GM19452 (cell line): Measurements from ENCODE around the gene CSTPP1.
"Not testable (repeated sequence)": the region's sequence is repeated elsewhere in the genome, so short reads cannot be mapped to it uniquely, and the experiment has no call there.

ENCODE experiments used
- ATAC-seq: cut with Tn5 transposase; IDR thresholded peaks from one replicate; pipeline ENCODE4 v1.9.1; 2021; ENCODE audit not compliant: unreplicated experiment

The CSTPP1 gene

DNA sequence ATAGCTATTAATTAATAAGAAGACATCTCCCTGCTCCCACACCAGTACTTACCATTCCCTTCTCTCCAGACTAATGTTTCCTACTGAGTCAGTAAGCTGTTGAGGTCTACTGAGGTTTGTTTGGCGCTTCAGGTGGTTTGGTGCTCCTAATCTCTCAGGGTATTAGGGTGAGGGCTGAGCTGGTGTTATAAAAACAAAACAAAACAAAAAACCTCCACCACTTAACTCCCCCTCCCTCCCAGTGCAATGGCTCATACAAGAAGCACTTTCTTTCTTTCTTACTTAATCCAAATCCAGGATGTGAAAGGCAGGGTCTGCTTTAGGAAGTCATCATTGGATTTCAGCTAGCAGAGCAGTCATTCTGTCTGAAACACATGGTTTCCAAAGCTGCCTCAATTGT lies 15.3 kb downstream of the CSTPP1 start:
- ATAC-seq: no peak

DNA sequence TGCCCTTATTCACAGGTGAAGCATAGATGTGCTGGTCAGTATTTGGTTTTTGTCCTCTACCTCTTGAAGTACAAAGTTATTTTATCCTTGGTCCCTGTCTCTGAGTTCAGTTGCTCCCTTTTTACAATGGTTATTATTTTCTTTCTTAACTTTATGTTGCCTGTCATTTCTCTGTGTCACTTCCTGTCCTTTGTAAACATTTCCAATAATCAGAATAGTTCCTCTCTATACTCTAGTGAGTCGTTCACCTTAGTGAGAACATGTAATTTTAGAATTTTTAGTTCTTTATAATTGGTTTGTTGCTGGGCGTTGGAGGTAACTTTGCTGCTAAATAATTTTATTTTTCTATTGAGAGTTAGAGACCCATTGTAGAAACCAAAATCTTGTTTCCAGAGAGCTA lies 16.0 kb downstream of the CSTPP1 start:
- no peak for ATAC-seq

DNA sequence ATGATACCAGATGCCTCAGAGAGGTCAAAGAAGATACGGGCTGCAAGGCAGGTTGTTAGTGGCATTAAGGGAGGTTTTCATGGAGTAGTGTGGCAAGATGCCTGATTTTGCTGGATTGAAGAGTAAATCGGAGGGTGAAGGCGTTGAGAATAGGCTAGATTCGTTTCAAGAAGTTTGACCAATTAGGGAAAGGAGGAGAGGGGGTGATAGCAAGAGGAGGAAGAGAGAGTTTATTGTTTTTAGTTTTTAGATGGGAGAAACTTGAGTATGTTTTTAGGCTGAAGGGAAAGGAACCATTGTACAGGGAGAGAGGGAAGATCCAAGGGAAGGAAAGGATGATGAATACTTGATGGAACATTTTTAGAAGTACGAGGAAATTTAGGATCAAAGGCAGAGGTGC lies 16.5 kb downstream of the CSTPP1 start:
- ATAC-seq: no peak

DNA sequence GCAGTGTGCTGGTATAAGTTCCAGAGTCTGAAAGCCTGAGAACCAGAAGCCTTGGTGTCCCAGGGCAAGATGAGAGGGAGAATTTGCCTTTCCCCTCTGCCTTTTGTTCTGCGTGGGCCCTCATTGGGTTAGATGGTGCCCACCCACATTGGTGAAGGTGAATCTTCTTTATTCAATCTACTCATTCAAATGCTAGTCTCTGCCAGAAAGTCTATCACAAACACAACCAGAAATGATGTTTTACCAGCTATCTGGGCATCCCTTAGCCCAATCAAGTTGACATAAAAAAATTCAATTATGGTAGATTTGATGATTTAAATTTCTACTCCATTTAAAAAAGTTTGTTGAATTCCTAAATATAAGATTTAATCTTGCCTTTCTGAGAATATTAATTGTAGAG lies 22.2 kb downstream of the CSTPP1 start:
- no peak for ATAC-seq

DNA sequence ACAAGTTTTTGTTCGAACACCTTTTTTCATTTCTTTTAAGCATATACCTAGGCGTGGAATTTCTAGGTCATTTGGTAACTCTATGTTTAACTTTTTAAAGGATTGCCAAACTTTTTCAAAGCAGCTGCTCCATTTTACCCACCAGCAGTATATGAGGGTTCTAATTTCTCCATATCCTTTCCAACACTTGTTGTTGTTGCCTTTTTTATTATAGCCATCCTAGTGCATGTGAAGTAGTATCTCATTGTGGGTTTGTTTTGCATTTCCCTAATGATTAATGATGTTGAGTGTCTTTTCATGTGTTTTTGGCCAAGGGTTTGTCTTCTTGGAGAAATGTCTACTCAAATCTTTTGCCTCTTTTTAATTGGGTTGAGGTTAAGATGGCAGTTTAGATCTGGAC lies 24.5 kb downstream of the CSTPP1 start:
- no peak for ATAC-seq

DNA sequence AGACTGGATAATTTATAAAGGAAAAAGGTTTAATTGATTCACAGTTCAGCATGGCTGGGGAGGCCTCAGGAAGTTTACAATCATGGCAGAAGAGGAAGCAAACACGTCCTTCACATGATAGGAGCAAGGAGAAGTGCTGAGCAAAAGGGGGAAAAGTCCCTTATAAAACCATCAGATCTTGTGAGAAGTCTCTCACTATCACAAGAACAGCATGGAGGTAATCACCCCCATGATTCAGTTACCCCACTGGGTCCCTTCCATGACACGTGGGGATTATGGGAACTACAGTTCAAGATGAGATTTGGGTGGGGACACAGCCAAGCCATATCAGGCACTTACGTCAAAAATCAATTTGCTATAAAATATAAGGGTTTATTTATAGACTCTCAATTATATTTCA lies 25.3 kb downstream of the CSTPP1 start:
- not testable (repeated sequence) for ATAC-seq

DNA sequence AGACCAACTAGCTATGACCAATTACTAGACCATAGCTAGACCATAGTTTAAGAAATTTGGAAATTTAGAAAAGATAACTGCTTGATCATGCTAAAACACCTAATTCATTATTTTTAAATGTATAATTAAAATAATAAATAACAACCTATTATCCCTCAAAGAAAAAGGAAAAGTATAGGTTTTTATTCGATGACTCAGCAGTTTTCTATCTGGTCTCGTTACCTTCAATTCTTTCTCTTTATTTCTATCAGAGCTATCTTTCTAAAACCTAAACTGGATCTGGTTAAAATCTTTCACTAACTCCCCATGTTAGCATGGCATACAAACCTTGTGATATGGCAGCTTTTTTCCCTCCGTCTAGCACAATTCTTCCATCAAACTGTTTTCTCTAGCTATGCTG lies 27.3 kb downstream of the CSTPP1 start:
- ATAC-seq: no peak

DNA sequence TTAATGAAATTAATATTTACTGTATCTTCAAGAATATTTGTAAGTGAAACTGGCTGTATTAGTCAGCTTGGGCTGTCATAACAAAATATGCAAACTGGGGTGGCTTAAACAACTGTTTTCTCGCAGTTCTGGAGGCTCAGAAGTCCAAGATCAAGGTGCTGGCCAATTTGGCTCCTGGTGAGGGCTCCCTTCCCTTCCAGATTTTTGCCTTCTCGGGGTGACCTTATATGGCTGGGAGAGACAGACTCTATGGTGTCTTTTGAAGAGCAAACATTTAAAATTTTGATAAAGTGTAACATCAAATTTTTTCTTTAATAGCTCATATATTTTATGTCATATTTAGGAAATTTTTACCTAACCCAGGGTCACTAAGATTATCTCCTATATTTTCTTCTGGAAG lies 30.2 kb downstream of the CSTPP1 start:
- no peak for ATAC-seq

DNA sequence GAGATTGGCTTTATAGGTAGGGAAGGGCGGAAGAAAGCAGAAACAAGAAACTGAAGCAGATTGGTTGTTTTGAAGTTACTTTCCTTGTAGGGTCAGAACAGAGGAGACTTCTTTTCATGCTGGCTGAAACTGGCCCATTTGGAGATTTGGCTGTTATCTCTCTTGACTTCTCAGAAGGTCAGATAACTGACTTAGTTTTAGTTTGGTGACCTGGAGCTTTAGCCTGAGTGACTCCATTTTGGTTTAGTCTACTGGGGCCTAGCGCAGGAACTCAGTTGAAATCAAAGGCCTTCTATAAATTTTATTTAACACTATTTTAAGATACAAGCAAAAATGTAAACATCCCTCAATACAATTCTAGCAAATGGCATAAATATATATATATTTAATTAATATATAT lies 31.4 kb downstream of the CSTPP1 start:
- ATAC-seq: no peak

DNA sequence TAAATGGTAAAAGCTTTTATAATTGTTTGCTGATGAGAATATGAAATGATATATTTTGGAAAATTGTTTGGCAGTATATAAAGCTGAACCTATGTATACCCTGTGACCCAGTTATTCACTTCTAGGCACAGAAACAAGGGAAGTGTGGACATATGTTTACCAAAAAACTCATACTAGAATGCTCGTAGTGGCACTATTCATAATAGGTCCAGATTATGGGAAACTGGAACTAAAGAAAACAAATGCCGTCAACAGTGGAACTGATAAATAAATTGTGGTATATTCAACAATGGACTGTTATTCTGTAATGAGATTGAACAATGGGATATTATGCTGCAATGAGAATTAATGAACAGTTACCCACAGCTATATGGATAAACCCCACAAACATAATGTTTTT lies 32.8 kb downstream of the CSTPP1 start:
- ATAC-seq: no peak

DNA sequence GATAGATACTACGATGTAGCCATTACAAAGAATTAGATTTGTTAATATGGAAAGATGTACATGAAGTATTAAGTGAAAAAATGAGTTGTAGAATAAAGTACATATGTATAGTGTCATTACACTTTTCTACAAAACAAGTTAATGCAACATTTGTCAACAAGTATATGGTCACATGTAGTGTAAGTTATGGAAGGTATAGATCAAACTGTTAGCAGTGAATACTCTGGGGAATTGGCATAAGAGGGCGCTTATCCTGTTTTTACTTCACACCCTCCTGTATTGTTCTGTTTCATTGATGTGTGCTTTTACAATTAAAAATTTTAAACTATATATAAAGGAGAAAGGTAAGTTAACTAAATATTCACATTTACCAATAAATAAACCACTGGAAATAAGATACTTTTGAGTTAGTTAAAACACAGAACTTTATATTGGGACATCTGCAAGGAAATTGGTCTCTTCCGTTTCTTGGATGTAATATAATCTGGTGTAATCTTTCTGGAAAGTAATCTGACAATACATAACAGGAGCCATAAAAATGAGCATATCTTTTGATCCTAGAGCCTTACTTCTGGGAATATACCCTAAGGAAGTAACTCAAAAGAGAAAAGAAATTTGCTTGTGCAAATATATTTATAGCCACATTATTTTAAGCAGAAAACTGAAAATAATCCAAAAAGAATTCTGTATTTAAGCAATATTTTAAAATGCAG lies 34.5 kb downstream of the CSTPP1 start:
- no peak for ATAC-seq

DNA sequence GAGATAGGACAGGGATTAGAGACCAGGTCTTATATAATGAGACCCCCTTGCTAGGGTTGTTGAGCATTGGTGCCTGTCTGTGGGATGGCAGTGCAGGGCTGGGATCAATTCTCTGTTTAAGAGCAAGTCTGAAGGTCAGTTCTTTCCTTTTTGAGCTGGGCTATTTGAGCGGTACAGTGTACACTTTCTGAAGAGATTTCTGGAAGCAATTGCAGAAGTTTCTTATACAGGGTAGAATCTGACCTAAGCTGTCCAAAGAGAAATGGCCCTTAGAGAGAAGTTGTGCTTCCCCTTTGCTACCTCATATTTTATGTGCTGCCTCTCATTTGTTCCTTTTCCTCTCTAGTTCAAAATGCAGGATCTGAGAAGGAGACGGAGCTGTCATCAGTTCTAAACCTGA lies 35.8 kb downstream of the CSTPP1 start:
- ATAC-seq: no peak

DNA sequence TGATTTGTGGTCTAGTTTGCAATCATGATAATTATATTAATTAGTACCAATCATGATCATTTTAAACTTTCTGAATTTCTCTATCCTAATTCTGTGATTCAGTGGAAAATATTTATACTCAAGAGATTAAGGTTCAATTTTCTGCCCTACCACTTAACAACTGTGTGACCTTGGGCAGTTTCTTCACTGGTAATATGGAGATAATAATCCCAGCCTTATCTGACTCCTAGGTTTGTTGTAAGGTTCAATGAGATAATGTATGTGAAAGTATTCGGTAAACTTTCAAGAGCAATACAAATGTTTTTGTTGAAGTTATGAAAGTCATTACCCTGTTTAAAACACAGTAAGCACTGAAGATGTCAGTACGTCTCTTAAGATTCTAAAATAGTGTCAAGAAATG lies 36.3 kb downstream of the CSTPP1 start:
- ATAC-seq: no peak

DNA sequence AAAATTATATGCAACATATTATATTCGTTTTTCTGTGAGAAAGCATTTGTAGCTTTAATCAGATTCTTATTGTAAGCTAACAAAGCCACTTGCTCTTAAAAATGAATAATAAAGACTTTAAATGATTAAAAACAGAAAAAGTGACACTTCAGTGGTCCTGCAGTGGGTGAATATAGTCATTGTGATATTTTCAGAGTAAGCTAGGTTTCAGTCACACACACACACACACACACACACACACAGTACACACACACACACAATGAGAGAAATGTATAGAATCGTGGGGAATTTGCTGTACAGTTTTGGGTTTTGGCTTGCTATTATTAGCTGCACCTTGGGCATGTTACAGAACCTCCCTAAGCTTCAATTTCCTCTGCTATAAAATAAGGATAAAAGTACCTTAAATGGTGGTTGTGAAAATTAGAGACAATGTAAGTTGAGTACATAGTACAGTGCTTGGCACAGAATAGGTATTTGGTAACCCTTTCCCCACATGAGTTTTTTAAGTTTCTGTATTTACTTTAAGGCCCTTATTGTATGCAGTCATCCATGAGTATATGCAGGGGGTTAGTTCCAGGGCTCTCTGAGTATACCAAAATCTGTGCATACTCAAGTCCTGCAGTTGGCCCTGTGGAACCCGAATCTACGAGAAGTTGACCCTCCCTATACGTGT lies 39.8 kb downstream of the CSTPP1 start:
- no peak for ATAC-seq

DNA sequence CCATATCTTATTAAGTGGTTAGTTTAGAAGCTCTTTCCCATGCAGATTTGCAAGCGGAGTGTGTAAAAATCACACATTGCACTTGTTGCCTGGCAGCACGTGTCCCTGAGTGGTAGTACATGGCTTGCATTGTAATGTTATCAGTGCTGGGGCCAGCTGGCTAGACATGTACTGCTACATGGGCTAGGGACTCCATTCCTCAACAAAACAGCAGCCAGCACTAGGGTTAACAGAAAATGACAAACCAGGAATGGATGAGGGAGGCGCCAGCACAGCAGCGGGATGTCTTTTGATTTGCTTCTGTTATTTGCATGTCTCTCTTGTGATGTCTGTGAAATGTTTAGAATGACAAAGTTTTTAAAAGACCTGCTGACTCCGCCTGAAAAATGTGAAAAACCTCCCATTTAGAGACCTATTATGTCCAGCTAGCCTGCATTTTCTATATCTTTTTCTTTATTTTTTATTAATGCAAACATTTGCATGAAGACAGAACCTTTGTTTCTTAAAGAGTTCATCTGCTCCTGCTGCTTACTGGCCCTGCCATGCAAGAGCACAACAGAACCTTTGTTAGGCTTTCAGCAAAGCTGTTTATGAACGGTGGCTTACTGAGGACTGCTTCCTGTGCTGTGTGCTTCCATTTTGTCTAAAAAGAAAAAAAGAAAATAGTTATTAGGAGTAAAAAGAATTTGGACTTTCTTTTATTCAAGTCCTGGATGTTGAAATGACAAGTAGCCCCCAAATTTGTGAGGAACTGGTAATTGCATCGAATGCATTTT lies 40.7 kb downstream of the CSTPP1 start:
- ATAC-seq: no peak

DNA sequence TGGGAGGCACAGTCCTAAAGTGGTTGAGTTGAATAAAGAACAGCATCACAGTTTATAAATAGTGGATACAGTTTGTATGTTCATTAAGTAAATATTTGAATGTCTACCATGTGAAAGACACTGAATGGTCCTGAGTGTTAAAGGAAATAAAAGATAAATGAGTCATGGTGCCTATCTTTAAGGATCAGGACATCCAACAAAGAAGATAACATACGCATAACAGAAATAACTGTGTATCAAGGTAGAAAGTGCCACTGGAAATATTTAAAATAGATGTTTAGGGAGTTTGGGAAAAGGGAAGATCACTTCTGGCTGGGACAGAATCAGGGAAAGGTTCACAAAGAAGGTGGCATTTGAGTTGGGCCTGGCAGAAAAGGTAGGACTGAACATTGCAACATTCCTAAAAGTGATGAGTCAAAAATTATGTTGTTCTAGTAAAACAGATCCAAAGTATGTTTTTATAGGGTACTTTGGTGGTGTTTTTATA lies 41.5 kb downstream of the CSTPP1 start:
- no peak for ATAC-seq

DNA sequence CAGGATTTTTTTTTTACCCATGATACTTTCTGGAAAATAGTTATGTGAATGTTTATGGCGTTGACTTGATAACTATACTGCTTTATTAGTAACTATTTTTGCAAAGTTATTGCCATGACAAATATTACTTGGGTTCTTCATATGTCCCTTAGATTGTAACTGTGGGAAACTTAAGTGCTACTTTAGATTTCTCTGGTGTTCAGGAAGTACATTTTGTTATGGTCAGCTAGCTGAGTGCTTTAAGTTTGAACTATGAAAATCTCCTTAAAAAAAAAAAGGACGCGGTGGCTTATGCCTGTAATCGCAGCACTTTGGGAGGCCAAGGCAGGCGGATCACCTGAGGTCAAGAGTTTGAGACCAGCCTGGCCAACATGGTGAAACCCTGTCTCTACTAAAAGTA lies 42.8 kb downstream of the CSTPP1 start:
- ATAC-seq: no peak

DNA sequence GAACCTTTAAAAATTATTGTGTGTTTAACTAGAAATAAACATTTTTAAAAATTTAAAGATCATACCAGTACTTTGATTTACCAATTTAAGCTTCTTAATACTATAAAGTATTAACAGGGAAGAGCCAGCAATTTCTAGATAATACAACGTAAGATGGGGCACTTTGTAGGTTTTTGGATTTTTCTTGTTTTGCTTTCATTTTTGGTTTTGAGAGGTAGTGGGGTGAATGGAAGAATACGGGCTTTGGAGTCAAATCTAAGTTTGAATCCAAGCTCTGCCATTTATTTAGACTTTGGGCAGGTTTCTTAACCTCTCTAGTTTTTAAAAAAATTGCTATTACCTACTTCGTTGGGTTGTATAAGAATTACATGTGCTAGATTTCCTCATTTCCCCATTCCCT lies 44.9 kb downstream of the CSTPP1 start:
- ATAC-seq: no peak

DNA sequence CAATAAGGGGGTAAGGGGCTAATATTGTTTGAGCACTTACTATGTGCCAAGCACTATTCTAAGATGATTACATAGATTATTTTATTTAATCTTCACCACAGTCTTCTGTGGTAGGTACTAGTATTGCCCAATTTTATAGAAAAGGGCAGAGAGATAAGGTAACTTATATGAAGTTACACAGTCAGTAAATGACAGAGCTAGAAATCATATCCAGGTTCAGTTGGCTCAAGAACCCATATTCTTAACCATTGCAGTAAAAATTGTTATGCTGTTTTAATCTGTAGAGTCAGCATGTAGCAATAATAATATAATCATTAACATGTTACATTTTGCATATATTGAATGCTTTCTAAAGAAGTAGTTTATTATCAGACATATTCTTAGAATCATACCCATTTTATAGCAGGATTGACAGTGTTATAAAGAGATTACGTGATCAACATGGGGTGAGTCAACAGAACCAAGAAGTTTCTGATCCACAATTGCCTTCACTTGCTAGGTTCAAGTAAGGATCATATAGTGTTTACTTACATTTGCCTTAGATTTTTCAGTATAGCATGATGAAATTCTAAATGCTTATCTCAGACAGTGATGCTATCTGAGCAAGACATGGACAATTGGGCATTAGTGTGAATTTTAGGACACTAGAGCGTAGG lies 46.4 kb downstream of the CSTPP1 start:
- no peak for ATAC-seq

DNA sequence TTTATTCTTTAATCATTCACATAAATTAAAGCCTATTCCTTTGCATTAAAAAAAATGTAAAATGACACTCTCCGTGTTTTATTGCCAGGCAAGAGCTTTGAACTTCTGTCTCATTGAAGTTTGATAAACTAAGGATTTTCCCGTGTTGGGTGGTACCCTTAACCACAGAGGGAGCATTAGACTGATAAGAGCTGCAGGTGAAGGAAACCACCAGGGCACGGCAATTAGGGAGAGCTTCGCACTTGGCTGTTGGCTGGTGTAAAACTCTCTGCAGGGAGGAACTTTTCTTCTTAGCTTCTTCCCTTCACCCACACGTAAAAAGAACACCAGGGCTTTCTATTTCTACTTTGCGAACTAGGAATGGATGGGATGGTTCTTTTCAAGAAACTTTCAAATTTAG lies 47.0 kb downstream of the CSTPP1 start:
- no peak for ATAC-seq

DNA sequence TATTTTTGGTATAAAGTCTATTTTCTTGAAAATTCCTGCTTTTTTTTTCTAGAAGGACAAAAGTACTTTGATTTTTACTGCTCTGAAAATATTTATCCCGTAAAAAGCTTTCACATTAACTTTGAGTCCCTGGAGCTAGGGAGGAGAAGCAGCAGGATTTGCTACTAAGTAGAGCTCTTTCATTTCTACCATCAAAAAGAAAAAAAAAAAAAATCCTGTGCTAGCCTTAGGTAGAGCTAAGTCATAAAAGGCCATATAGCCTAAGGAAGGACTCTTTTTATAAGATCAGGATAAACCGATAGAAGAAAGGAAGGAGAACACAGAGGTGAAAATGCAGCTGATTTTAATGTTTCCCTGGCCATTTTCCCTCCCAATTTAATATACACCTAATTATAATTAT lies 48.0 kb downstream of the CSTPP1 start:
- ATAC-seq: no peak

DNA sequence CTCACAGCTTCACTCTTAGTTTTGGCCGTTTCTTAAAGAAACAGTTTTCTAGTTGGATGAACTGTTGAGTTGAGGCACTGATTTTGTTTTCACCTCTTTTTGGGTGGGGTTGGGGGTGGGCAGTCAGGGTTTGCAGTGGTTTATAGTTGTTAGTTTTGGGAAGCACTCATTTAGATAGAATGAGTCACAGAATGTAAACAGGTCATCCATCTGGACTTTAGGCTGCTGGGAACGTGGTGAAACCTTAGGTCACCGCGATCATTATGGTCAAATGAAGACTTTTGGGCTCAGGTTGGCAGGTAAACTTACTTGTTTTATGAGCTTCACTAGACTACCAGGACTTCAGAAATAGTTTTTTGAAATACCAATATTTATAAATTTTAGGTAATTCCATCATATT lies 48.4 kb downstream of the CSTPP1 start:
- no peak for ATAC-seq
